ENCODE measurements around the gene CST7.
A peak's percentile ranks its signal among the peaks of the same experiment; 100 is the strongest.

The CST7 gene

GRCh38 chr20:24950836-24951525, 1.9 kb downstream of the CST7 start:
- ATAC-seq = no peak
- DNase-seq = no peak

- ATAC-seq = no peak
- DNase-seq = no peak
These were observed 2.5 kb downstream of the CST7 start for GRCh38 chr20:24951536-24952083.

GRCh38 chr20:24952376-24953208, 3.5 kb downstream of the CST7 start:
- DNase-seq (no peak), ATAC-seq (no peak)

- ATAC-seq (no peak), DNase-seq (no peak)
These were observed 4.1 kb downstream of the CST7 start for GRCh38 chr20:24953209-24953575.

- DNase-seq (peak; percentile 42), ATAC-seq (no peak)
These were observed 4.6 kb downstream of the CST7 start for GRCh38 chr20:24953621-24954133.

GRCh38 chr20:24954151-24954550, 5.1 kb downstream of the CST7 start:
- ATAC-seq (no peak), DNase-seq (no peak)

GRCh38 chr20:24954566-24954965, 5.5 kb downstream of the CST7 start:
- ATAC-seq = no peak
- DNase-seq = no peak

GRCh38 chr20:24955045-24955444, 6.0 kb downstream of the CST7 start:
- peak; percentile 10 for ATAC-seq

GRCh38 chr20:24956001-24956841, 7.2 kb downstream of the CST7 start:
- ATAC-seq (no peak), DNase-seq (no peak)

More at GRCh38 chr20:24955045-24955444, 6.0 kb downstream of the CST7 start:
- no peak for DNase-seq

- ATAC-seq (no peak), DNase-seq (no peak)
These were observed 8.4 kb downstream of the CST7 start for GRCh38 chr20:24957326-24958016.

- no peak for DNase-seq
These were observed 9.7 kb downstream of the CST7 start for GRCh38 chr20:24958506-24959385.

GRCh38 chr20:24959591-24960301, 10.7 kb downstream of the CST7 start:
- DNase-seq (no peak), ATAC-seq (no peak)

More at GRCh38 chr20:24958506-24959385, 9.7 kb downstream of the CST7 start:
- ATAC-seq = no peak

GRCh38 chr20:24960302-24960801, 11.3 kb downstream of the CST7 start:
- ATAC-seq (no peak), DNase-seq (no peak)

- DNase-seq = no peak
- ATAC-seq = no peak
These were observed 11.8 kb downstream of the CST7 start for GRCh38 chr20:24960861-24961260.

- ATAC-seq = no peak
These were observed 12.5 kb downstream of the CST7 start for GRCh38 chr20:24961384-24962181.

GRCh38 chr20:24962182-24962492, 13.1 kb downstream of the CST7 start:
- DNase-seq (no peak), ATAC-seq (no peak)

More at GRCh38 chr20:24961384-24962181, 12.5 kb downstream of the CST7 start:
- DNase-seq = no peak

GRCh38 chr20:24962510-24962909, 13.4 kb downstream of the CST7 start:
- DNase-seq (no peak), ATAC-seq (no peak)

- no peak for DNase-seq
These were observed 14.8 kb downstream of the CST7 start for GRCh38 chr20:24963672-24964505.

More at GRCh38 chr20:24963672-24964505, 14.8 kb downstream of the CST7 start:
- no peak for ATAC-seq

Data from stimulated activated naive CD8-positive, alpha-beta T cell treated with anti-CD3 and anti-CD28 coated beads, Interleukin-15, Interleukin-2, amounts not matched to agents 100 U/mL and 50 U/mL, for 24 hours (primary cell).